GM21576 (cell line): ENCODE data around the gene CHCHD1.
A peak's percentile ranks its signal among the peaks of the same experiment; 100 is the strongest.
"Not testable (repeated sequence)": the region's sequence is repeated elsewhere in the genome, so short reads cannot be mapped to it uniquely, and the experiment has no call there.

Source experiments
- ATAC-seq: cut with Tn5 transposase; IDR thresholded peaks from one replicate; pipeline ENCODE4 v1.9.1; 2021; ENCODE audit warnings: mild to moderate bottlenecking, moderate library complexity; ENCODE audit not compliant: unreplicated experiment

Gene CHCHD1

GRCh38 chr10:73790886-73791625, 9.2 kb downstream of the CHCHD1 start:
- ATAC-seq: no peak

- no peak for ATAC-seq
These were observed 10.1 kb downstream of the CHCHD1 start for GRCh38 chr10:73791871-73792400.

GRCh38 chr10:73793456-73793855, 11.6 kb downstream of the CHCHD1 start:
- ATAC-seq: no peak

GRCh38 chr10:73795491-73795890, 13.6 kb downstream of the CHCHD1 start:
- not testable (repeated sequence) for ATAC-seq

GRCh38 chr10:73796035-73796434, 14.2 kb downstream of the CHCHD1 start:
- ATAC-seq: not testable (repeated sequence)

- no peak for ATAC-seq
These were observed 14.9 kb downstream of the CHCHD1 start for GRCh38 chr10:73796766-73797165.

- ATAC-seq: no peak
These were observed 15.6 kb downstream of the CHCHD1 start for GRCh38 chr10:73797324-73798025.

GRCh38 chr10:73798087-73798486, 16.2 kb downstream of the CHCHD1 start:
- ATAC-seq: no peak

GRCh38 chr10:73798927-73799560, 17.2 kb downstream of the CHCHD1 start:
- no peak for ATAC-seq

GRCh38 chr10:73799899-73800559, 18.2 kb downstream of the CHCHD1 start:
- no peak for ATAC-seq

GRCh38 chr10:73800560-73801252, 18.9 kb downstream of the CHCHD1 start:
- no peak for ATAC-seq

GRCh38 chr10:73801253-73801590, 19.4 kb downstream of the CHCHD1 start:
- no peak for ATAC-seq

- ATAC-seq: no peak
These were observed 20.6 kb downstream of the CHCHD1 start for GRCh38 chr10:73802276-73802991.

- ATAC-seq: peak; percentile 62
These were observed 21.9 kb downstream of the CHCHD1 start for GRCh38 chr10:73803680-73804286.

GRCh38 chr10:73806176-73806950, 24.5 kb downstream of the CHCHD1 start:
- no peak for ATAC-seq

- ATAC-seq: no peak
These were observed 25.6 kb downstream of the CHCHD1 start for GRCh38 chr10:73807471-73807870.

GRCh38 chr10:73808021-73808815, 26.4 kb downstream of the CHCHD1 start:
- no peak for ATAC-seq
